Tibial nerve (tissue), 3 donors: ENCODE results near the gene TMEM123.

Source experiments
- POLR2A ChIP-seq, 2 donors: fragments of 450-650 bp; IDR thresholded peaks; one replicate each; pipeline ENCODE4 v1.6.1; 2017; ENCODE audit warnings: antibody characterized with exemption in 2 of 2, mild to moderate bottlenecking in 2 of 2, moderate library complexity in 2 of 2
- TF ChIP-seq, protein P1 (sequence below), 5 experiments: fragments of 200-600 bp in 3 of 5; fragments of 450-650 bp in 2 of 5; sonication (generic) in 3 of 5; IDR thresholded peaks; one replicate each; pipeline ENCODE4 v1.5.1; 2016 to 2019; ENCODE audit warnings: antibody characterized with exemption in 5 of 5, mild to moderate bottlenecking in 3 of 5, moderate library complexity in 2 of 5

DNA sequence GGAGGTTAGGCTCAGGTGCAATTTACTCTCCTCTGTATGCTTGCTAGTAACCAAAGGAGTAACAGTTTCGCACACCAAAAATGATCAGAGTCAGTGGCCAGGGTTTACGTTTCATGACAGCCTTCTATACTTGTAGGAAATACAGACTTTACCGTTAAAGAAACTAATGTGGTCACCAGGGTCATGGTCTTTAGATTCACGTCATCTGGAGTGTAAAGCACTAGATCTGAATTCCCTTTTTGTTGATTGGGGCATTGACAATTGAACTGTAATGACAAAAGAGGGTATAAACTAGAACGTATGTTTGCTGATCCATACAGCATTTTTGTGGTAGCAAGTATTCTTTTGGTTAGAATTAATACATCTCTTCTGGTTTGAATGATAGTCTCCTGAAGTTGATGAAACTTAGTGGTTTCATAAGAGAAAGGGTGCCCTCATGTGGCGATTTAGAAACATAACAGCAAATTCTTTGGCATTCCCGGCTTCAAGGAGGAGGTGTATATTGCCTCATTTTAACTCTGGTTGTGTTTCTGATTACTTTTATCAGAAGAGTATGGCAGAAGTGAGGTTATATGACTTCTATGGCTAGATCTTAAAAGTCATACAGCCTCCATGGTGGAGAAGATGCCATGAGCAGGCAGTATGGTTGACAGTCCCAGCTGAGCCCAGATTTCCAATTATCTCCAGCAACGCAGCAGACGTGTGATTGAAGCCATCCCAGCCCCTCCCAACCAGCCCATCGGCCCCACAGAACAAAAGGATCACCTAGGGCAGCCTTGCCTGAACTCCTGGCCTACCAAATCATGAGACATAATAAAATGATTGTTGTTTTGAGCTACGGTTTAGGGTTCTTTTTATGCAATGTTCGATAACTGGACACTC, 42.8 kb upstream of the TMEM123 start:
- TF ChIP-seq POLR2A (IDR thresholded peaks at IDR 0.05), result no peak
- TF ChIP-seq, protein P1, sequence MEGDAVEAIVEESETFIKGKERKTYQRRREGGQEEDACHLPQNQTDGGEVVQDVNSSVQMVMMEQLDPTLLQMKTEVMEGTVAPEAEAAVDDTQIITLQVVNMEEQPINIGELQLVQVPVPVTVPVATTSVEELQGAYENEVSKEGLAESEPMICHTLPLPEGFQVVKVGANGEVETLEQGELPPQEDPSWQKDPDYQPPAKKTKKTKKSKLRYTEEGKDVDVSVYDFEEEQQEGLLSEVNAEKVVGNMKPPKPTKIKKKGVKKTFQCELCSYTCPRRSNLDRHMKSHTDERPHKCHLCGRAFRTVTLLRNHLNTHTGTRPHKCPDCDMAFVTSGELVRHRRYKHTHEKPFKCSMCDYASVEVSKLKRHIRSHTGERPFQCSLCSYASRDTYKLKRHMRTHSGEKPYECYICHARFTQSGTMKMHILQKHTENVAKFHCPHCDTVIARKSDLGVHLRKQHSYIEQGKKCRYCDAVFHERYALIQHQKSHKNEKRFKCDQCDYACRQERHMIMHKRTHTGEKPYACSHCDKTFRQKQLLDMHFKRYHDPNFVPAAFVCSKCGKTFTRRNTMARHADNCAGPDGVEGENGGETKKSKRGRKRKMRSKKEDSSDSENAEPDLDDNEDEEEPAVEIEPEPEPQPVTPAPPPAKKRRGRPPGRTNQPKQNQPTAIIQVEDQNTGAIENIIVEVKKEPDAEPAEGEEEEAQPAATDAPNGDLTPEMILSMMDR (IDR thresholded peaks at IDR 0.05), result peak; percentile 54 to 84 (median 68)
